ENCODE results near the gene PSMG2. TPM values are rescaled to one million over a fixed set of nuclear protein-coding genes. Genes with fewer than 3 reads are reported as not detected.
"Not testable (repeated sequence)": the region's sequence is repeated elsewhere in the genome, so short reads cannot be mapped to it uniquely, and the experiment has no call there.

PSMG2 gene
- total RNA-seq, 1 donor from 2014 or later = 27.0 TPM

DNA sequence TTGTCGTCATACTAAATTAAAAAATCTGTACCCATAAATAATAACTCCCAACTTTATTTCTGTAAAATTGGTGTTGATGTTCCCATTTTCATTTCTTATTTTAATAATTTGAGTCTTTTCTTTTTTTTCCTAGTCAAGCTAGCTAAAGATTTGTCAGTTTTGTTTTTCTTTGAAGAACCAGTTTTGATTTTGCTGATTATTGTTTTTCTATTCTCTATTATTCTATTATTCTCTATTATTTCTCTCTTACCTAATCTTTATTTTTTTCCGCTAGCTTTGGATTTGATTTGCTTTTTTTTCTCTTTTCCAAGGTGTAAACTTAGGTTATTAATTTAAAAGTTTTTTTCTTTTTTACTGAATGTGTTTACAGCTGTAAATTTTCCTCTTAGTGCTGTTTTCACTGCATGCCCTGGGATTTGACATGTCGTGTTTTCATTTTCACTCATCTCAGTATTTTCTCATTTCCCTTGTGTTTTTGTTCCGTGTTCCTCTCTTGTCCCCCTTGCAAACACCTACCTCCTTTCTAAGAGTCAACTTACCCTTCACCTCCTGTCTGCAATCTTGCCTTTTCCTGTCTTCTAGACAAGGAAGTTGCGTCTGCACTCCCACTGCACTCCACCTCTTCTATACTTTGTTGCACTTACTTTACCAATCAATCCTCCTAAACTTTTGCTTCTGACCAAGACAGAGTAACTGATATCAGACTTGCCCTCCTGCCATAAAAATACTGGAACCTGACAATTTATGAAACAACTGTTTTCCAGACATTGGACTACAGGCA lies 18.8 kb downstream of the PSMG2 start:
- ATAC-seq (no peak), DNase-seq (ENCODE audit: low spot score) (no peak)

DNA sequence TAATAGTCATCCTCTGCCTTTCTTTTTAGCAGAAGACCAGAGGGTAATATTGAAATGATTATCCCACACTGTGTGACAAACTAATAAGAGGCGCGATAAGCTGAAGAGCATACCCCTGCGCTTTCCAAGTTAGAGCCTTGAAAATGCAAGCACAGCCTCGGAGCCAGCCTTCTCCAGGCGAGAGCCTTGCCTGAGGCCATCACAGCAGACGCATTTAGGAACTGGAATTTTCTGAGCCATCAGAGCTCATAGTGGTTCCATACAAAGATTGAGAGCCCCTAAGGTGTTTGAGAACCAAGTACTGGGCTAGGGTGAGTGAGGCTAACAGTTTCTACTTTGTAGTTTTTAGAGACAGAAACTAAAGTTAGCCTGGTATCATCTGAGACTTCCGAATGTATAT lies 19.9 kb downstream of the PSMG2 start:
- DNase-seq (ENCODE audit: low spot score) (no peak), ATAC-seq (no peak)

GRCh38 chr18:12726331-12726730 lies 23.5 kb downstream of the PSMG2 start:
- DNase-seq (ENCODE audit: low spot score) (no peak), ATAC-seq (no peak)

DNA sequence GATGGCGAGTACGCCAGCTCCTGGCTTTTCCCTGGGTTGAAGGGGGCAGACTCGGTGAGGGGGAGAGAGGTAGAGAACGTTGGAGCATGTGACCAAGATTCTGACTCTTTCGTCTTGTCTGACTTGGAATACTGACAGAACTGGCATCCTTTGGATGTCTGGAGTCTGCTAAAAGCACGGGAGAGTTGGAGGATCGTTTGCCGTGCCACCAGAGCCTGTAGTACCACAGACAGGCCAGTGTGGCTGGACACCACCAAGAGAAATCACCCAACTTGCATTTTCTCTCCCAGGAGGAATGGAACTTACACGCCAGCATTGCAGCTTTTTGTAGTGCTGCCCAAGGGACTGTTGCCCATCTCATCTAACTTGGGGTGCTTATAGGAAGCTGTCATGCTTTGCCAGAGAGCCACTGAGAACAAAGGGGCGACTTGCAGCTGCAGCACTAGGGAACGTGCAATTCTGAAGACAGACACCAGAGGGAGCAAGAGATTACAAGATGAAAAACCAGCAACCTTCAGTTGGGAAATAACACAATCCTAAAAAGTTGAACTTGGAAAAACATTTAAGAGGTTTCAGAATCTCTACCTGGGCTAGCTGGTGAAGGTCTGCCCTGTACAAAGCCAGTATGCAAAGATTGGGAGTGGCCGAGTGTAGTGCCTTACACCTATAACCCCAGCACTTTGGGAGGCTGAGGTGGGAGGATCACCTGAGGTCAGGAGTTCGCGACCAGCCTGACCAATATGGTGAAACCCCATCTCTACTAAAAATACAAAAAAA lies 24.1 kb downstream of the PSMG2 start:
- DNase-seq (ENCODE audit: low spot score) (no peak), ATAC-seq (peak; percentile 97)

GRCh38 chr18:12737243-12737902 lies 34.5 kb downstream of the PSMG2 start:
- no peak for DNase-seq (ENCODE audit: low spot score)
- ATAC-seq = no peak

GRCh38 chr18:12741351-12741750 lies 38.5 kb downstream of the PSMG2 start:
- no peak for ATAC-seq
- DNase-seq (ENCODE audit: low spot score) = no peak

GRCh38 chr18:12742453-12742852 lies 39.6 kb downstream of the PSMG2 start:
- DNase-seq (ENCODE audit: low spot score) = no peak

DNA sequence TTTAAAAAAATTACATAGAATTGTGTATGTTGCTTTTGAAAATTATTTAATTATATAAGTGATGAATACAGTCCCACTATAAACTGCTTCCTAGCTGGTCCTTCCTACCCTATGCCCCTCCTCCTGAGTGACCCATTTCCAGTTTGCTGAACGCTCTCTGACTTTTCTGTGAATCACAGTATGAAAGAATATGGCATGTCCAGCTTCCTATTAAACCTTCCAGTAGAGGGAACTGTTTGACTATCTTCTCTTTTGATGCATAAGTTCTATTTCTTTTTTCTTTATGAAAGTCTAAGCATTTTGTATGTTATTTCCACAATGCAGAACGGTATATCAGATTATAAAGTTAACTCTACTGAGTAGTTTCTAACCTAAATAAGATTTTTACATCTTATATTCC lies 41.3 kb downstream of the PSMG2 start:
- ATAC-seq (peak; percentile 88), DNase-seq (ENCODE audit: low spot score) (no peak)

More at GRCh38 chr18:12742453-12742852, 39.6 kb downstream of the PSMG2 start:
- ATAC-seq = no peak

DNA sequence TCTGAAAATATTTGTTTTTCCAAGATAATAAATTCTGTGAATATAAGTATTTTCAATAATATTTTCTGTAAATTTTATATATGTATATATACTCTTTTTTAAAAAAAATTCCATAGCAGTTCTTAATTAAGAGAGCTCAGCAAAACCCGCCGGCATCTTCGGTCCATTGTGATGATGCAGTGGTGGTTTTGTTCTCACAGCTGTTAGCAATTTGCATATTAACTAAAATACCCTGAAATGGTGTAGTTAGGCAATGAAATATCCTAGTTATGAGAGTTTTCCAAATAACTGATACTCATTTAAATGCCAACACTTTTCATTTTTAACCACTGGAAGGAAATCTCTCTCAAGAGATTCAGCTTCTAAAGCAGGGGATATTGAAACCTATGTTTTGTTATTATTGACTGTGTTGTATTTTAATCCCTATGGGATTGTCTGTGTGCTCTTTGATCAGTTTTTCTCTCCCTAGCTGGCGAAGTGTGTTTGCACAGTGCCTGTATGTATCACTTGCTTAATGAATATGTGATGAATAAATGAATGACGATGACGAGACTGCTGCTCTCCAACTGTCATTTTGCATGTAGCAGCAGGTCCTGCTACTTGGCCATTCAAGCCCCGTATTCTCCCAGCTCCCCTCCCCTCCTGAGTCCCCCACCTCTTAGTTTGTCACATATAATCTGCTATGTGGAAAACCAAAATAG lies 42.4 kb downstream of the PSMG2 start:
- no peak for DNase-seq (ENCODE audit: low spot score)
- no peak for ATAC-seq

DNA sequence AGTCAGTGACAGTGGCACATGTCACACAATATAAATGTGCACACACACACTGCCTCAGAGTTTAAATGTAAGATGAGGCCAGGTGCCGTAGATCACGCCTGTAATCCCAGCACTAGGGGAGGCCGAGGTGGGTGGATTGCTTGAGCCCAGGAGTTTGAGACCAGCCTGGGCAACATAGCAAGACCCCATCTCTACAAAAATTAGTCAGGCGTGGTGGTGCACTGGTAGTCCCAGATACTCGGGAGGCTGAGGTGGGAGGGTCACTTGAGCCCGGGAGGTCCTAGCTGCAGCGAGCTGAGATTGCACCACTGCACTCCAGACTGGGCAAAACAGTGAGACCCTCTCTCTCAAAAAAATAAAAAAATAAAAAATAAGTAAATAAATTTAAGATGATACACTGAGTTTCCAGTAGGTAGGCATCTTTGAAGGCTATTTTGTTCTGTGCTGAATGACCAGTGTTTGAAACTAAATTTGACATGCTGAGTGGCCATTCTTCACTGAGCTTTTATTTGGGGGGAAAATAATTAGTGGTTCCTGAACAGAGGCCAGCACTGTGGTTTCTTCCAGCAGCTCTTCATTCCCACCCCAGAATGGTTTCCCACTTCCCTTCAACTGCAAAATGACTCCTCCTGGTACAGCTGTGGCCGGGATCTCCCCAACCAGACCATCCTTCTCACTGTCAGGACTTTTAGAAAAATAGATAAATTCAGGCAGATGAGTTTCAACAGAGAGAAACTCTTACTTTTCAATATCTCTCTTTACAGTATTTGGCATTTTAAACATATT lies 44.9 kb downstream of the PSMG2 start:
- ATAC-seq (no peak), DNase-seq (ENCODE audit: low spot score) (peak; percentile 5)

DNA sequence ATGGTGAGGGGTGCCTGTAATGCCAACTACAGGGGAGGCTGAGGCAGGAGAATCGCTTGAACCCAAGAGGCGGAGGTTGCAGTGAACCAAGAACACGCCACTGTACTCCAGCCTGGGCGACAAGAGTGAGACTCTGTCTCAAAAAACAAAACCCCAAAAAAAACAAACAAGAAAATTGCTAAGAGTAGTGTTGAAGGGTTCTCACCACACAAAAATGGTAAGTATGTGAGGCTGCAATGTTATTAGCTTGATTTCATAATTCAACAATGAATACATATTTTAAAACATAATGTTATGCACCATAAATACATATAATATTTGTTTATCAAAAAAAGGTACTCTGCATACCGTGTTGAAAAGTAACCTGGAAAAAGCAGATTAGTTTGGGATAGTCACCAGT lies 45.8 kb downstream of the PSMG2 start:
- DNase-seq (ENCODE audit: low spot score) = no peak
- ATAC-seq = no peak

DNA sequence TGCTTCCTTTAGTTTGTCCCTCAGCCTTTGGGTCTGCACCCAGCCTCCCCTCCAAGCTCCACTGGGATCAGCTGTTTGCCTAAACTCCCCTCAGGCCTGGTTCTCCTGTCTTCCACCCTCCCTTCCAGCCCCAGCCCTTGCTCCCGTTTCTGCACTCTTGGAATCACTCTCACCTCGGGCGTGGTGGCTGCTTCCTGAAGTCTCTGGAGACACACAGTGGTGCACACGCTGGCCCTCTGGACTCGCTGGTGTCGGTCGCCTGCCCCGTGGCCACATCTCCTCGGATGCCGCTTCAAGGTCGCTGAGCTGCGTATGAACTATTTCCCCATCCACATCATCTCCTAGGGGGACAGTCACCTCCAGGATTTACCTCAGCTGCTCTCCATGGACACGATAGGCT lies 46.3 kb downstream of the PSMG2 start:
- no peak for ATAC-seq
- DNase-seq (ENCODE audit: low spot score) = peak; percentile 18

GRCh38 chr18:12750076-12750714 lies 47.4 kb downstream of the PSMG2 start:
- ATAC-seq = no peak

DNA sequence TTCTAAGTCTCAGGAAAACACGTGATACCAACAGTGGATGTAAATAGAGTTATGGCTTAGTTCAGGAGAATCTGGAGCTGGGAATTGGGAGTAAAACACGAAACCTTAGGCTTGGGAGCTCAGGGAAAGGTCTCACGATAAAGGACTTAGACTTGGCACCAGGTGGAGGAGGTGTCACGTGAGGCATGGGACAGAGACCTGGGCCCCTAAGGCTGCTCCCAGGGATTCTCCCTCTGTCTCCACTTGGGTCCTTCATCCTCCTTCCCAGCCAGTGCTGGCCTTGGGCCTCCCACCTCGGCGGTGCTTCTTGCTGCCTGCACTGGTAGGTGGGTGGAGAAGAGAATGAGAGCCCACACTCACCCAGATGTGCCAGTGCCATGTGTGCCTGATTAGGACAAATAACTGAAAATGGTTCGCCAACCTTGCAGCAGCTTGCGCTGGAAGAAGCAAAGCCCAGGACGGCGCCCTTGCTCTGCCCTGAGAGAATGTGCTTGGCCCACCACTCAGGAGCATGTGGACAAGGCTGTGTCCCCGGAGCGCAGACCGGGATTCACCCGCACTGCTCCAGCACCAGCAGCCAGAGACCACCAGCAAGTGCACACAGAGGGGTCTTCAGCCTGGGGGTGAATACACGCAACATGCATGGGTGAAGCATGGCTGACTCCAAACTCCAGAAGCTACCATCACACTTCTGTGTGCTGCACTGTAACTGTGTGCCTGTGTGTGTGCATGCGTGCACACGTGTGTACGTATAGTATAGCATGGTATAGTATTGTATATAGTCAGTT lies 48.1 kb downstream of the PSMG2 start:
- ATAC-seq = no peak
- DNase-seq (ENCODE audit: low spot score) = no peak

More at GRCh38 chr18:12750076-12750714, 47.4 kb downstream of the PSMG2 start:
- no peak for DNase-seq (ENCODE audit: low spot score)

- no peak for ATAC-seq
- DNase-seq (ENCODE audit: low spot score) = no peak
These were observed 48.7 kb downstream of the PSMG2 start for GRCh38 chr18:12751503-12751884.

GRCh38 chr18:12751891-12752290 lies 49.0 kb downstream of the PSMG2 start:
- no peak for DNase-seq (ENCODE audit: low spot score)
- no peak for ATAC-seq

GRCh38 chr18:12754511-12754910 lies 51.7 kb downstream of the PSMG2 start:
- no peak for ATAC-seq
- no peak for DNase-seq (ENCODE audit: low spot score)

DNA sequence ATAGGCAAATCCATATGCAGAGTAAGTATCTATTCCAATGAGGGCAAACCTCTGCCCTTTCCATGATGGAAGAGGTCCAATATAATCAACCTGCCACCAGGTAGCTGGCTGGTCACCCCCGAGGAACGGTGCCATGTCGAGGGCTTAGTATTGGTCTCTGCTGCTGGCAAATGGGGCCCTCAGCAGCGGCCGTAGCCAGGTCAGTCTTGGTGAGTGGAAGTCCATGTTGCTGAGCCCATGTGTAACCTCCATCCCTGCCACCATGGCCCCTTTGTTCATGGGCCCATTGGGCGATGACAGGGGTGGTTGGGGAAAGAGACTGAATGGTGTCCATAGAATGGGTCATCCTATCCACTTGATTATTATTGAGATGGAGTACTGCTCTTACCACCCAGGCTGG lies 52.8 kb downstream of the PSMG2 start:
- ATAC-seq; DNase-seq (ENCODE audit: low spot score): not testable (repeated sequence)
